Activated T-cell treated with anti-CD3 and anti-CD28 coated beads for 1 hour (primary cell): Measurements from ENCODE around the gene ASAP2.

Experiments
- DNase-seq: peaks from one replicate; pipeline ENCODE4 v3.0.0-alpha.2; 2020; ENCODE audit warnings: low read depth

ASAP2 gene

DNA sequence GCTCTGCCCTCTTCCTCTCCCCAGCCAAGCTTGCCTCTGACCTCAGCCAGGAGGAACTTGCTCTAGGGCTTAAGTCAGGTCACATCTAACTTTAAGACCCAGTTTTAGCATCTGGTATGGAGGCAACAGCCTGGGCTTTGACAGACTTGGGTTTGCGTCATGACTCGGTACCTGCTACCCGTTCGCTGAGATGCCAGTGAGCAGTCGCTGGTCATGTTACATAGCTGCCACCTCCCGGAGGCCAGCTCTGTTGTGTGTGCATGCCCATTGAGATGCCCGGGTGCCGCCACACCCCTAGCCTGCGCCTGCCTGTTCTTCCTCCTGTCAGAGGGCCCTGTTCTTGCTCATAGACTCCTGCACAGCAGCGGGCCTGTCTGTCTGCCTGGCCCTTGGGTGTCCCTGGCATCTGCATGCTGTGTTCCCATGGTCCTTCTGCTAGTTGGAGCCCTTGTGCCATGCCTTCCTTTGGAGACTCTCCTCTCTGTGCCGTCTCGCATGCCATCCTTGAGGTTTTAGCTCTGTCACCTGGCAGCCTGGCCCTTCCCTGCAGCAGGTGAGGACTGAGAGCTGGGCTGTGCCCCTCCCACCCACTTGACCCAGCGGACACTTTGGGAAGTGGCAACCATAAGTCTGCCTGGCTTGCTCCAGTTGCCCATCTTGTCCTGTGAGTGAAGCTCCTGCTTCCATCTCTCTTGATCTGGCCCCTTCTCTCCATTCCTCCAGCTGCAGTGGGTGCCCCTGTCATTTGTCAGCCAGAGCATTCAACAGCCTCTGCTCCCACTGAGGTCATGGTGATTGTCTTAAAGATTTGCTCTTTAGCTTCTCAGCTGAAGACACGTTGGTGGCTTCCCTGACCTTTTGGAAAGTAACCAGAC lies 24.9 kb downstream of the ASAP2 start:
- DNase-seq, result no peak

GRCh38 chr2:9232166-9232479 lies 25.5 kb downstream of the ASAP2 start:
- no peak for DNase-seq

DNA sequence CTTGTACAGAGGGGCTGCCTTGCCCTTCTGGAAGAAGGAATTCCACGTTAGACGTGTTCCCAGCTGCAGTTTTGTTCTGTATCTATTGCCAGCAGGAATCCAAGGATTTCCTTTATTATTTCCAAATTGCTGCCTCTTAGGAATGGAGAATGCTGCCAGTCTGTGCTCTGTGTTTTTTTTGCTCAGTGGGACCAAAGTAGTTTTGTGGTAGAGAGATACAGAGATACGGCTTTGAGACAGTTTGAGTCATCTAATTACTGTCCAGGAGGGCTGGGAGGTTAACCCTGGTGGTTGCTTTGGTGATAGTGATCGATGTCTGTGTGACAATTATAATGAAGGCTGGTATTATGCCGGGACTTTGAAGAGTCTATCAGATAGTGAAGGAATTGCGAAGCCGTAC lies 26.3 kb downstream of the ASAP2 start:
- no peak for DNase-seq

- no peak for DNase-seq
Observed at GRCh38 chr2:9234680-9235146, 28.1 kb downstream of the ASAP2 start.

DNA sequence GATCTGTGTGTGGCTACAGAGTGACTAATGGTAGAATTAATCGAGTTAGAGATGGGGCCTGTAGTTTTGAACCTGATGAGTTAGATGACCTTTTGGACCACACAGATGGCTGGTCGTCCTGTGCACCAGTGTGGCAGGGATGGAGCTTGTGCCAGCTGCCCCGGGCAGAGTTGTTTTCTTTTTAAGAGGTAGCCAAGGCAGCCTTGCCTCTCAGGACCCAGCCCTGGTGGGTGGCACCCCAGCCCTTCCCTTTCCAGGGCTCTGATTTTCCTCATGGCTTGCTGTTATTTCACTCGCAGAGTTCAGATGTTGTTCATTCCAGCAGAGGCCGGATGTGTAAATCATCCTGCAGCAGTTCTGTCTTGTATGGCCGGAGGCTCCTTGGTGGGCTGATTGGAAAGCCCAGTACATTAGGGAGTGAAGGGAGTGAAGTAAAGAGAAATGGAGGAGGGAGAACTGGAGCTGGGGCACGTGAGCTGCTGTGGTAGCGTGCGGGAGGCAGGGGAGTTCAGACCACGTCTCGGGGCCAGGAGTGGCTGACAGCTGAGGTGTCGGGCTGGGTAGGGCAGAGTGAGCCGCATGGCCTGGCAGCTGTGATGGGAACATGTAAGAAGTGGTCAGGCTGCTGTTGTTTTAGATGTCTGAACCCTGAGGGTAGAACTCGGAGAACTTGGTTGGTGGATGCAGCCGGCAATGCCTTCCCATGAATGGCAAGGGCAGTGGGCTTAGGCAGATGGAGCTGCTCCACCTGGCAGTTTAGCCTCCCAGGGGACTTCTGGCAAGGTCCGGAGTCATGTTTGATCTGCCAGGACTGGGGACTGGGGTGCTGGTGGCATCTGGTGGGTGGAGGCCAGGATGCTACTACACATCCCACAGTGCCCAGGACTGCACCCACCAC lies 28.8 kb downstream of the ASAP2 start:
- DNase-seq, result no peak

- DNase-seq, result no peak
Observed at GRCh38 chr2:9236045-9236344, 29.4 kb downstream of the ASAP2 start.

GRCh38 chr2:9236867-9237266 lies 30.3 kb downstream of the ASAP2 start:
- no peak for DNase-seq

GRCh38 chr2:9237831-9238230 lies 31.2 kb downstream of the ASAP2 start:
- no peak for DNase-seq

GRCh38 chr2:9238591-9239326 lies 32.1 kb downstream of the ASAP2 start:
- no peak for DNase-seq

GRCh38 chr2:9239616-9240015 lies 33.0 kb downstream of the ASAP2 start:
- no peak for DNase-seq

GRCh38 chr2:9240745-9241144 lies 34.1 kb downstream of the ASAP2 start:
- DNase-seq, result no peak

DNA sequence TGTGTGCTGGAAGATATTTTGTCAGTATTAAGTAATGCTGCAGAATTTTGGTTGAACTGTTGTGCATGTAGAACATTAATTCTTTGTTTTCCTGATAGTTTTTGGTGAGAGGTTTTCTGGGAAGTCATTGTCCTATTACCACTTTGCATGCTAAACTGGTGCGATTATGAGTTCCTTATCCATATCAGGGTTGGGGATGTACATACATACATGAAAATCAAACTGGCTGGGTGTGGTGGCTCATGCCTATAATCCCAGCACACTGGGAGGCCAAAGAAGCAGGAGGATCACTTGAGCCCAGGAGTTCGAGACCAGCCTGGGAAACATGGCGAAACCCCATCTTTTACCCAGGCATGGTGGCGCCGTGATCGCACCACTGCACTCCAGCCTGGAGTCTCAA lies 34.6 kb downstream of the ASAP2 start:
- no peak for DNase-seq

GRCh38 chr2:9243357-9243756 lies 36.7 kb downstream of the ASAP2 start:
- no peak for DNase-seq

- DNase-seq, result no peak
Observed at GRCh38 chr2:9244985-9245544, 38.5 kb downstream of the ASAP2 start.

DNA sequence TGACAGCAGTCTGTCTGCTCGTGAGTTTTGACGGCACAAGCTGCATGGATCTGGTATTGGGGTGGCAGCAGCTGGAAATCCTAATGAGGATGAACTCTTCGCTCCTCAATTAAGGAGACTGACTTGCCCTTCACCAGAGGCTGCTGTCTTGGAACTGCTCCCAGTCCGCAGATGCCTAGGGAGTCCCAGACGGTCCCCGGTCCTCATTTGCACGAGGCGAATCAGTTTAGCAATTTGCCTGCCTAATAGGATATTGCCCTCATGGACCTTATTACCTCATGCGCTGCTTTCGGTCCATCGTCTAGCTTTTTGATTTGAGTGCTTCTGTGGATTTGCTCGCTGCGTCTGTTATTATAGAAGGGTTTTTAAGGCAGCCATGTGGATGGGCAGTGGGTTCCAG lies 40.6 kb downstream of the ASAP2 start:
- no peak for DNase-seq

GRCh38 chr2:9247786-9248185 lies 41.2 kb downstream of the ASAP2 start:
- DNase-seq, result no peak

- DNase-seq, result no peak
Observed at GRCh38 chr2:9248363-9248762, 41.8 kb downstream of the ASAP2 start.

- no peak for DNase-seq
Observed at GRCh38 chr2:9249020-9249800, 42.6 kb downstream of the ASAP2 start.

GRCh38 chr2:9250091-9250490 lies 43.5 kb downstream of the ASAP2 start:
- DNase-seq, result no peak

DNA sequence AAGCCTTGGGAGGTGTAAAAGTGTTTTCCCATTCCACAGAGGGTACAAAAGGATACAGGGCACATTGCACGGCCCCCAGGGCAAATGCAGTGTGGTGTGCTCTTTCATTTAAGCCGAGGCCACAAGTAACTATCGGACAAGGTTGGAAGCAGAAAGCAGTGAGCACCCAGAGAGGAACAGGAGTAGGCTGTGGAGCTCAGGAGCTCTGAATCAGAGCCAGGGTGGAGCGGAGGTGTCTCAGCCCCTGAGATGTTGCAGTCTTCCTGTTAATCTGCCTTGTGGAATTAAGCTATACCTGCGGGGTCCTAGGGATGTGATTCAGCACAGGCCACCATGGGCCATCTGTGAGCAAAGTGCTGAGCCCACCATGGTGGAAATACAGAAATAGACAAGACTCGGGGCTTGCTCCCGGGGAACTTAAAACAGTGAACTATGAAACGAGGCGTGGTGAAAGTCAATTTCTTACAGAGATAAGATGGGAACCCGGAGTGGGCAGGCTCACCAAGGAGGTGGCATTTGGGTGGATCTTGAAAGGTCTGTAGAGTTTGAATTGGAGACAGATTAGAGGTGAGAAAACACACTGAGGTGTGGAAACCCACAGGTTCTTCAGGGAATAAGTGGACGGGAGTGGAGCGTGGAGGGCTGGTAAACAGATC lies 44.0 kb downstream of the ASAP2 start:
- no peak for DNase-seq
